GM12891 (cell line): ENCODE measurements around the gene LPIN1.

ENCODE experiments used
- PAX5 ChIP-seq: IDR thresholded peaks from 2 replicates; pipeline ENCODE4 v1.6.1; 2011; ENCODE audit warnings: low read length, moderate library complexity, mild to moderate bottlenecking; ENCODE audit not compliant: insufficient read depth, severe bottlenecking
- POLR2A ChIP-seq: IDR thresholded peaks from 2 replicates; pipeline ENCODE4 v1.6.1; 2011; ENCODE audit warnings: low read depth, low read length, control low read depth
- POLR2AphosphoS5 ChIP-seq: IDR thresholded peaks from 2 replicates; pipeline ENCODE4 v1.6.1; 2011; ENCODE audit warnings: low read depth, low read length, control low read depth
- POU2F2 ChIP-seq: IDR thresholded peaks from 2 replicates; pipeline ENCODE4 v1.6.1; 2011; ENCODE audit warnings: low read depth, mild to moderate bottlenecking, control low read depth, low read length, moderate library complexity
- TAF1 ChIP-seq: IDR thresholded peaks from 2 replicates; pipeline ENCODE4 v1.6.1; 2011; ENCODE audit warnings: low read depth, low read length, control low read depth

- no peak for TF ChIP-seq POLR2A
- TF ChIP-seq POLR2AphosphoS5: no peak
- no peak for TF ChIP-seq TAF1
- no peak for TF ChIP-seq PAX5
- no peak for TF ChIP-seq POU2F2
These were observed 42.8 kb downstream of the LPIN1 start for GRCh38 chr2:11789243-11789642.
